Epithelial cell of proximal tubule (primary cell): ENCODE measurements around the gene LRP8. TPM values are rescaled to one million over a fixed set of nuclear protein-coding genes. Genes with fewer than 3 reads are reported as not detected.

Experiments
- DNase-seq: peaks from one replicate; pipeline ENCODE4 v3.0.0-alpha.2; 2011; ENCODE audit warnings: low read depth
- H3K4me3 ChIP-seq: 2 replicates; pipeline ENCODE4 v1.5.1; 2011; ENCODE audit warnings: low read depth, mild to moderate bottlenecking, low read length
- CTCF ChIP-seq: conservative IDR thresholded peaks from 2 replicates; pipeline ENCODE4 v1.5.1; 2012; ENCODE audit warnings: low read depth, mild to moderate bottlenecking, low read length
- total RNA-seq: library from RNA; depleted of rRNA; stranded (reverse); fragments of >200 nt; gene quantifications from 2 replicates; pipeline ENCODE4 v1.2.3, GENCODE V29; 2015

The LRP8 gene
- total RNA-seq, 1 donor from 2014 or later: 16.1 TPM

DNA sequence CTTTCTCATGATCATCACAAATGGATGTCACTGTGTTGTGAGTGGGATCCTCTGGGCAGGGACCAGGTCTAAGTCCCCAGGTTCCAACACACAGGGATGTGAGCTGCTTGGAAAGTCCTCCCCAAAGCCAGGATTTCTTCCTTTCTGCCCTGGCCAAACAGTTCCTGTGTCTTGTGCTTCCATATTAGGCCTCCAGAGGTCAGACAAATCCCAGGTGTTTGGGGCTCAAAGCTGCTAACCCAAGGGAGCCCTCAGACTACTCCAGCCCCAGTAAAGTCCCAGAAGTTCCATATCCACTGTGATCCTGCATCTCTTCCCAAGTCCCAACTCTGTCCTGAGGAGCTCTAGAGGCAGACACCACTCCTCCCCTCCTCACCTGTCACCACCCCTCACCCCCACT is 61.8 kb downstream of the LRP8 start:
- no peak for DNase-seq
- peak; percentile 50 for TF ChIP-seq CTCF

DNA sequence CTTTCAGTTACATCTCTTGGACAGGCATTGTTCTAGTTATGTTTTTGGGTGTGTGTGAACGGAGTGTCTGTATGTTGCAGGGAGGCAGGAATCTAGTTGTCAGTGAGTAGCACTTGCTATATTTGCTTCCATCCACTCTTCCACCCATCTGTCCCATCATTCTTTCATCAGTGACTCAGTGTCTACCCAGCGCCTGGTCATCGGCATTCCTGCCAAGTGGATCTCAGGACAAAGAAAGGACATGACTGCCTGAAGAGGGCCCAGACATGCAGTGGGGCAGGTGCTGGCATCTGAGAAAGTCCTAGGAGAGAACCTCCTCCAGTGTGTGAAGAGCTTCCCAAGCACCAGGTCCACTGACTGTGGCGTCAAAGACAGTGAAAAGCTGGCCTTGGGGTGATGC is 62.3 kb downstream of the LRP8 start:
- TF ChIP-seq CTCF: no peak
- no peak for DNase-seq
- no peak overlapping the region for H3K4me3 ChIP-seq

More for the DNA sequence above, 61.8 kb downstream of the LRP8 start:
- no peak overlapping the region for H3K4me3 ChIP-seq

GRCh38 chr1:53264048-53264447 is 63.8 kb downstream of the LRP8 start:
- H3K4me3 ChIP-seq: no peak overlapping the region
- TF ChIP-seq CTCF: no peak
- no peak for DNase-seq

- H3K4me3 ChIP-seq: no peak overlapping the region
- no peak for DNase-seq
- TF ChIP-seq CTCF: no peak
These were observed 65.9 kb downstream of the LRP8 start for GRCh38 chr1:53262000-53262399.

GRCh38 chr1:53260631-53261247 is 67.1 kb downstream of the LRP8 start:
- TF ChIP-seq CTCF: no peak
- no peak overlapping the region for H3K4me3 ChIP-seq
- no peak for DNase-seq

DNA sequence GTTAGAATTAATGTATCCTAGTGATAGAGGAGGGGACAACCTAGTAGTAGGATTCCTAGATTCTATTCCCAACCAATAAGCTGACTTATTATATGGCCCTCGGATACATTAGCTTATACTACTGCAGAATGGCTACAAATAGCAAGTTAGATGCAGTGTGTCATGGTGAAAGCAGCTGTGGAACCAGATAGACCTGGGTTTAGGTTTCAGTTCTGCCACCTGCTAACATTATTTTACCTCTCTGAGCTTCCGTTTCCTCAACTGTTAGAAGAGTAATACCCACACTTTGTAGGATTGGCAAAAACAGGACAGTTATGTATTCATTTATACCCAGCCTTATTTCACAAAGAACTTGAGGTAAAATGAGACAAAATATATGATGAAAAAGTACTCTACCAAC is 67.9 kb downstream of the LRP8 start:
- no peak overlapping the region for H3K4me3 ChIP-seq
- DNase-seq: no peak
- TF ChIP-seq CTCF: no peak

DNA sequence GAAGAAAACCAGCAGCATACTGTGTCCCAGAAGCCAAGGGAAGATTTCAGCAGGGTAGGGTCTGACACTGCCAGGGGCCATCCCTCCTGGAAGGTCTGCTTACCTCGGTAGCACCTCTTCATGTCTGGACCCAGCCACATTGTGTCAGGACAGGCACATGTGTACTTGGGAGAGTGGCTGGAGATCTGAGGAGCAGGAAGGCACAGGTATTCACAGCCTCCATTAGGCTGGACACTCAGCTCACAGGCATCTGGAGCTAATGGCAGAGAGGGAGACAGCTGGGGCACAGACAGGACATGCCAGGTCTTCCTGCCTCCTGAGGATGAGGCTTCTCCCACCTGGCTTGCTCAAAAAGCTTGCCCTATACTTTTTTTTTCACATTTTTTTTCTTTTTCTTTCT is 69.7 kb downstream of the LRP8 start:
- TF ChIP-seq CTCF: no peak
- no peak for DNase-seq
- H3K4me3 ChIP-seq: no peak overlapping the region
